ENCODE data around the gene RPP21. TPM values are rescaled to one million over a fixed set of nuclear protein-coding genes. Genes with fewer than 3 reads are reported as not detected.

Gene RPP21
- polyA plus RNA-seq, 1 donor from 2014 or later, result 109 TPM

GRCh38 chr6:30344191-30344867 is 627 bp upstream of the RPP21 start:
- no peak overlapping the region for H3K4me2 ChIP-seq (ENCODE audit: low read length)
- peak overlapping the region; percentile 94 for H2AFZ ChIP-seq (ENCODE audit: low read depth, low read length)
- H3K79me2 ChIP-seq (replicated peaks; ENCODE audit: insufficient read depth, low read length), result no peaks in the 10 kb centered on the region
- peak overlapping the region; percentile 93 for H3K27ac ChIP-seq (ENCODE audit: low read length)
- H3F3A ChIP-seq (ENCODE audit: insufficient read depth, low read length, poor library complexity, severe bottlenecking), result no peaks in the 10 kb centered on the region
- no peaks in the 10 kb centered on the region for H3K27me3 ChIP-seq (ENCODE audit: insufficient read depth, low read depth, low read length)
- H3K4me3 ChIP-seq (ENCODE audit: low read length), result peak overlapping the region; percentile 95
- no peaks in the 10 kb centered on the region for H4K20me1 ChIP-seq (ENCODE audit: insufficient read depth)
- peak overlapping the region; percentile 96 for H3K9ac ChIP-seq (ENCODE audit: low read length)
- no peaks in the 10 kb centered on the region for H3K36me3 ChIP-seq (ENCODE audit: insufficient read depth, low read length)
- TF ChIP-seq SMC3 (conservative IDR thresholded peaks at IDR 0.05; ENCODE audit: poor library complexity) (no peak), POLR2AphosphoS5 (IDR thresholded peaks at IDR 0.05) (no peak), TAF1 (IDR thresholded peaks at IDR 0.05; ENCODE audit: low read depth) (no peak), CTCF (IDR thresholded peaks at IDR 0.05; ENCODE audit: poor library complexity, severe bottlenecking) (no peak), RAD21 (conservative IDR thresholded peaks at IDR 0.05) (no peak), MXI1 (conservative IDR thresholded peaks at IDR 0.05; ENCODE audit: poor library complexity, severe bottlenecking) (no peak), EP300 (conservative IDR thresholded peaks at IDR 0.05; ENCODE audit: poor library complexity, severe bottlenecking) (no peak), EZH2 (IDR thresholded peaks at IDR 0.05; ENCODE audit: borderline replicate concordance, insufficient read depth, low read length, poor library complexity, severe bottlenecking) (no peak)
- TF ChIP-seq, protein P1, sequence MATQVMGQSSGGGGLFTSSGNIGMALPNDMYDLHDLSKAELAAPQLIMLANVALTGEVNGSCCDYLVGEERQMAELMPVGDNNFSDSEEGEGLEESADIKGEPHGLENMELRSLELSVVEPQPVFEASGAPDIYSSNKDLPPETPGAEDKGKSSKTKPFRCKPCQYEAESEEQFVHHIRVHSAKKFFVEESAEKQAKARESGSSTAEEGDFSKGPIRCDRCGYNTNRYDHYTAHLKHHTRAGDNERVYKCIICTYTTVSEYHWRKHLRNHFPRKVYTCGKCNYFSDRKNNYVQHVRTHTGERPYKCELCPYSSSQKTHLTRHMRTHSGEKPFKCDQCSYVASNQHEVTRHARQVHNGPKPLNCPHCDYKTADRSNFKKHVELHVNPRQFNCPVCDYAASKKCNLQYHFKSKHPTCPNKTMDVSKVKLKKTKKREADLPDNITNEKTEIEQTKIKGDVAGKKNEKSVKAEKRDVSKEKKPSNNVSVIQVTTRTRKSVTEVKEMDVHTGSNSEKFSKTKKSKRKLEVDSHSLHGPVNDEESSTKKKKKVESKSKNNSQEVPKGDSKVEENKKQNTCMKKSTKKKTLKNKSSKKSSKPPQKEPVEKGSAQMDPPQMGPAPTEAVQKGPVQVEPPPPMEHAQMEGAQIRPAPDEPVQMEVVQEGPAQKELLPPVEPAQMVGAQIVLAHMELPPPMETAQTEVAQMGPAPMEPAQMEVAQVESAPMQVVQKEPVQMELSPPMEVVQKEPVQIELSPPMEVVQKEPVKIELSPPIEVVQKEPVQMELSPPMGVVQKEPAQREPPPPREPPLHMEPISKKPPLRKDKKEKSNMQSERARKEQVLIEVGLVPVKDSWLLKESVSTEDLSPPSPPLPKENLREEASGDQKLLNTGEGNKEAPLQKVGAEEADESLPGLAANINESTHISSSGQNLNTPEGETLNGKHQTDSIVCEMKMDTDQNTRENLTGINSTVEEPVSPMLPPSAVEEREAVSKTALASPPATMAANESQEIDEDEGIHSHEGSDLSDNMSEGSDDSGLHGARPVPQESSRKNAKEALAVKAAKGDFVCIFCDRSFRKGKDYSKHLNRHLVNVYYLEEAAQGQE (IDR thresholded peaks at IDR 0.05; ENCODE audit: borderline replicate concordance), result no peak
- no peaks in the 10 kb centered on the region for H3K9me2 ChIP-seq (ENCODE audit: insufficient read depth, low read length)
- H3K9me3 ChIP-seq (ENCODE audit: low read length), result no peaks in the 10 kb centered on the region

GRCh38 chr6:30345852-30346251 is 896 bp downstream of the RPP21 start:
- H3K27ac ChIP-seq (ENCODE audit: low read length), result peak overlapping the region; percentile 93
- no peaks in the 10 kb centered on the region for H3K36me3 ChIP-seq (ENCODE audit: insufficient read depth, low read length)
- no peaks in the 10 kb centered on the region for H4K20me1 ChIP-seq (ENCODE audit: insufficient read depth)
- no peaks in the 10 kb centered on the region for H3F3A ChIP-seq (ENCODE audit: insufficient read depth, low read length, poor library complexity, severe bottlenecking)
- no peaks in the 10 kb centered on the region for H3K9me3 ChIP-seq (ENCODE audit: low read length)
- peak overlapping the region; percentile 44 for H3K4me2 ChIP-seq (ENCODE audit: low read length)
- no peak overlapping the region for H2AFZ ChIP-seq (ENCODE audit: low read depth, low read length)
- TF ChIP-seq, protein P1 (IDR thresholded peaks at IDR 0.05; ENCODE audit: borderline replicate concordance), result no peak
- TF ChIP-seq RAD21 (conservative IDR thresholded peaks at IDR 0.05), result no peak
- no peak for TF ChIP-seq MXI1 (conservative IDR thresholded peaks at IDR 0.05; ENCODE audit: poor library complexity, severe bottlenecking)
- TF ChIP-seq TAF1 (IDR thresholded peaks at IDR 0.05; ENCODE audit: low read depth), result no peak
- TF ChIP-seq SMC3 (conservative IDR thresholded peaks at IDR 0.05; ENCODE audit: poor library complexity), result no peak
- TF ChIP-seq EP300 (conservative IDR thresholded peaks at IDR 0.05; ENCODE audit: poor library complexity, severe bottlenecking), result no peak
- TF ChIP-seq EZH2 (IDR thresholded peaks at IDR 0.05; ENCODE audit: borderline replicate concordance, insufficient read depth, low read length, poor library complexity, severe bottlenecking), result no peak
- TF ChIP-seq CTCF (IDR thresholded peaks at IDR 0.05; ENCODE audit: poor library complexity, severe bottlenecking), result no peak
- TF ChIP-seq POLR2AphosphoS5 (IDR thresholded peaks at IDR 0.05), result no peak
- H3K9ac ChIP-seq (ENCODE audit: low read length), result peak overlapping the region; percentile 96
- H3K9me2 ChIP-seq (ENCODE audit: insufficient read depth, low read length), result no peaks in the 10 kb centered on the region
- H3K4me3 ChIP-seq (ENCODE audit: low read length), result peak overlapping the region; percentile 95
- H3K27me3 ChIP-seq (ENCODE audit: insufficient read depth, low read depth, low read length), result no peaks in the 10 kb centered on the region
- no peaks in the 10 kb centered on the region for H3K79me2 ChIP-seq (replicated peaks; ENCODE audit: insufficient read depth, low read length)
